HG02884 (cell line): ENCODE results near the gene HAUS8.
"Not testable (repeated sequence)": the region's sequence is repeated elsewhere in the genome, so short reads cannot be mapped to it uniquely, and the experiment has no call there.

Experiments
- ATAC-seq: cut with Tn5 transposase; IDR thresholded peaks from one replicate; pipeline ENCODE4 v1.9.1; 2021; ENCODE audit warnings: mild to moderate bottlenecking, moderate library complexity; ENCODE audit not compliant: unreplicated experiment

Gene HAUS8

GRCh38 chr19:17037966-17038500 is 37.2 kb downstream of the HAUS8 start:
- ATAC-seq = no peak

GRCh38 chr19:17037184-17037583 is 38.1 kb downstream of the HAUS8 start:
- no peak for ATAC-seq

GRCh38 chr19:17036640-17037039 is 38.6 kb downstream of the HAUS8 start:
- ATAC-seq = no peak

DNA sequence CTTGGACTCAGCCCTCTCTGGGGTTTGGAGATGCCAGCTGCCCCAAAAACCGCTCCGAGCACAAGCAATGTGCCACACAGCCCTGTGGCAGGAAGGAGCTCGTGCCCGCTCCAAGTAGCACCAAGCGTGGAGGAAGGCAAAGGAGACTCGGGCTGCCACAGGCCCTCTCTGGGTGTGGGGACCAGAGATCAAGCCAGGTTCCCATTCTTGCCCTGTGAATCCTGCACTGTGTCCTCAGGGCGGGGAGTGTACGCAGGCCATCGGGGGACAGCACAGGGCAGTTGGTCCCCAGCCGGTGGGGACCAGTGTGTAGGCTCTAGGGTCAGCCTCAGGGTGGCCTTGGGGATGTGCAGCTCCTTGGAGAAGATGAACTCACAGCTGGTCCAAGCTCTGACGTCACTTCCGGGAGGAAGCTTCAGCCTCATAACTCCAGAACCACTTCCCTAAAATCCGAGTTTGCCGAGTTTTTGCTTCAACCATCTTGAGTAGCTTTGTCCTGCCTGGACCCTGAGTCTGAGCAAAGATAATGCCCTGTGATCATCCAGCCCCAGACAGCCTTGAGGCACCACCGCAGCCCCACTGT is 39.3 kb downstream of the HAUS8 start:
- no peak for ATAC-seq

DNA sequence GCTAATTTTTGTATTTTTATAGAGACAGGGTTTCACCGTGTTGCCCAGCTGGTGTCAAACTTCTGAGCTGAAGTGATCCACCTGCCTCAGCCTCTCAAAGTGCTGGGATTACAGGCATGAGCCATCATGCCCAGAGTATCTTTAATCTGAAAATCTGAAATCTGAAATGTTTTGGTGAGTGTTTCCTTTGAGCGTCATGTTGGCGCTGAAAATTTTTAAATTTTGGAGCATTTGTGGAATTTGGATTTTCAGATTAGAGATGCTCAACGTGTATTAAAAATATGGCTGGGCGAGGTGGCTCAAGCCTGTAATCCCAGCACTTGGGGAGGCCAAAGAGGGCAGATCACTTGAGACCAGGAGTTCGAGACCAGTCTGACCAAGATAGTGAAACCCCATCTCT is 43.5 kb downstream of the HAUS8 start:
- ATAC-seq = no peak

GRCh38 chr19:17027535-17027975 is 47.7 kb downstream of the HAUS8 start:
- ATAC-seq = no peak

GRCh38 chr19:17026706-17027534 is 48.3 kb downstream of the HAUS8 start, which contains the start of gene CPAMD8:
Gene CPAMD8, minus strand, starts transcription at chr19:17026810. Its CDS starts 168 bp downstream, at chr19:17026642.
- no peak for ATAC-seq

GRCh38 chr19:17025991-17026658 is 49.1 kb downstream of the HAUS8 start:
- ATAC-seq = no peak

DNA sequence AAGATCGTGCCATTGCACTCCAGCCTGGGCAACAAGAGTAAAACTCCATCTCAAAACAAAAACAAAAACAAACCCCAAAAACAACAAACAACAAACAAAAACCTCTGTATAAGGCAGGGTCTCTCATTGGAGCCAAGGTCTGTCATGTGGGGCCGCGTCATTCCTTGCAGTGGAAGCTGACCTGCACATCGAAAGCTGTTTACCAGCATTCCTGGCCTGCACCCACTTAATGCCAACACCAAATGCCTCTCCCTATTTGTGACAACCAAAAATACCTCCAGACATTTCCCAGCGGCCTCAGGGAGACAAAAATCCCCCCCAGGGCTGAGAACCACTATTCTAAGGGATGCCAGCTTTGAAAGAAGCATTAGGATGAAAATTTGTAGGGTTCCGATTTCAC is 49.9 kb downstream of the HAUS8 start:
- no peak for ATAC-seq

GRCh38 chr19:17024941-17025340 is 50.3 kb downstream of the HAUS8 start:
- not testable (repeated sequence) for ATAC-seq

GRCh38 chr19:17023805-17024204 is 51.4 kb downstream of the HAUS8 start:
- ATAC-seq = no peak

DNA sequence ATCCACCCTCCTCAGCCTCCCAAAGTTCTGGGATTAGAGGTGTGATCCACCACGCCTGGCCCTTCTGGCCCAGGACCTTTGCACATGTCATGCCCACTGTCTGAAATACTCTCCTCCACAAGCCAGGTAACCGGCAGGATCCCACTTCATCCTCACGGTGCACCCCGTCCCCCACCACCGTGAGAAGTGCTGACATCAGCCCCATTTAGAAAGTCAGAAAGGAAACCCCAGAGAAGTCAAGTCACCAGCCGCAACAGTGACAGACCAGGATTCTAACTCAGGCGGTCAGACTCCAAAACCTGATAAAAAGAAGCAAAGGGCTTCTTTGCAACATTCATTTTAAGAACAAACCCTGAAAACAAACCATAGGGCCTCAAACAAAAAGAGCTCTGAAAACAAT is 52.5 kb downstream of the HAUS8 start:
- no peak for ATAC-seq

GRCh38 chr19:17021793-17022590 is 53.3 kb downstream of the HAUS8 start:
- no peak for ATAC-seq

DNA sequence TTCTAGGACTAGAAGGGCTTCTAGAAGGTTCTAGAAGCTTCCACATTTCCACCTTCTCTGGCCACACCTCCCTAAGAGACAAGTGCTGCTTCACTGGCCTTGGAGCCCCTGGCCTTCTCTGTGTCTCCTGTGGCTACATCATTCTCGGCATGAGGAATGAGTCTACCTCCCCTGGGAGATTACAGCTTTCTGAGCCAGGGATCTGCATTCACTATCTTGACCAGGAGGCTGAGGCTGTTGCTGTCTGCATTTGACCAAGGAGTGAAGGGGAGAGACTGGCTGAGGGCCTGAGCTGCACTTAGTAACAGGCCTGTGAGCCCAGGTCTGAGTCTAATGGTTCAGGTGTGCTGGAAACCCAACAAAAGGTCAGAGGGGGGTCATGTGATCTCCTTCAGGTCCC is 53.9 kb downstream of the HAUS8 start:
- ATAC-seq = no peak

GRCh38 chr19:17020823-17021222 is 54.4 kb downstream of the HAUS8 start:
- ATAC-seq = no peak

- ATAC-seq = no peak
These were observed 54.9 kb downstream of the HAUS8 start for GRCh38 chr19:17020385-17020784.

DNA sequence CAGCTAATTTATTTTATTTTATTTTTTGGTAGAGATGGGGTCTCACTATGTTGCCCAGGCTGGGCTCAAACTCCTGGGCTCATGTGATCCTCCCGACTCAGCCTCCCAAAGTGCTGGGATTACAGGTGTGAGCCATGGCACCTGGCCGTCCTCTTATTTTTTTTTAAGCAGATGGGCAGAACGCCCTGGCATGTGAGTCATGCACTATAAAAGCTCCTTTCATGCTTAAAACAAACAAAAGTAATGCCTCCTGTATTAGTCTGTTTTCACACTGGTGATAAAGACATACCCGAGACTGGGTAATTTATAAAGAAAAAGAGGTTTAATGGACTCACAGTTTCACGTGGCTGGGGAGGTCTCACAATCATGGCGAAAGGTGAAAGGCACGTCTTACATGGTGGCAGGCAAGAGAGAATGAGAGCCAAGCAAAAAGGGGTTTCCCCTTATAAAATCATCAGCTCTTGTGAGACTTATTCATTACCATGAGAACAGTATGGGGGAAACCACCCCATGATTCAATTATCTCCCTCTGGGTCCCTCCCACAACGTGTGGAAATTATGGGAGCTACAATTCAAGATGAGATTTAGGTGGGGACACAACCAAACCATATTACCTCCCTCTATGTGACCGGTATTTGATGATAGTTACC is 60.9 kb downstream of the HAUS8 start:
- ATAC-seq = not testable (repeated sequence)

GRCh38 chr19:17011485-17011884 is 63.8 kb downstream of the HAUS8 start:
- no peak for ATAC-seq

DNA sequence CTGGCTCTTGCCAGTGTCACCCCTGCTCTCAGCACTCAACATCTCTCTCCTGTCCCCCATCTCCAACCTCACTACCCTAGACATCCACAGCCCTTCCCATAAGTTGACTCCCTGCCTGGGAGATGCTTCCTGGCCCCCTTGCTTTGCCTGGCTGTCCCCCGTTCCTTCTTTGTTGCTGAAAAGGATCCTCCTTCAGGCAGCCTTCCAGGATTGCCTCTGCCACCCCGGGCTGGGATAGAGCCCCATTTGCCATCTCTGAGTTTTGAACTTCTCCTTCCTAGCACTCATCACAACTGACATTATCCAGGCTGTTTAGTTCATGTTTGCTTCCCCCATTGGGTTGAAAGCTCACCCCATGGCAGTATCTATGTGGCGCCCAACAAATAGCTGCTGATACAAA is 68.7 kb downstream of the HAUS8 start:
- no peak for ATAC-seq

GRCh38 chr19:17005000-17005399 is 70.3 kb downstream of the HAUS8 start:
- no peak for ATAC-seq
